OCI-LY1 (cell line): ENCODE measurements around the gene PRDM1.

Source experiments
- H2AFZ ChIP-seq: fragments of 200-600 bp; sonication (generic), shearing (Covaris generic); 2 replicates; pipeline ENCODE4 v1.6.0; 2014; ENCODE audit warnings: antibody characterized with exemption, mild to moderate bottlenecking, low read length
- H3F3A ChIP-seq: fragments of 200-600 bp; sonication (generic), shearing (Covaris generic); 2 replicates; pipeline ENCODE4 v1.6.0; 2014; ENCODE audit warnings: mild to moderate bottlenecking, antibody characterized with exemption, low read length, moderate library complexity; ENCODE audit not compliant: insufficient read depth
- H3K27ac ChIP-seq: fragments of 200-600 bp; sonication (generic); 2 replicates; pipeline ENCODE4 v1.5.1; 2014; ENCODE audit warnings: low read length, mixed run types, mild to moderate bottlenecking, low read depth; ENCODE audit not compliant: poor library complexity, severe bottlenecking
- H3K27me3 ChIP-seq: fragments of 200-600 bp; sonication (generic); 2 replicates; pipeline ENCODE4 v1.6.0; 2014; ENCODE audit warnings: antibody characterized with exemption, mild to moderate bottlenecking, low read length, moderate library complexity; ENCODE audit not compliant: insufficient read depth
- H3K36me3 ChIP-seq: fragments of 200-600 bp; sonication (generic); 2 replicates; pipeline ENCODE4 v1.6.1; 2014; ENCODE audit warnings: mild to moderate bottlenecking, antibody characterized with exemption, low read length, moderate library complexity, mixed read lengths; ENCODE audit not compliant: insufficient read depth
- H3K4me1 ChIP-seq: fragments of 200-600 bp; sonication (generic); 2 replicates; pipeline ENCODE4 v1.5.1; 2014; ENCODE audit warnings: mild to moderate bottlenecking, low read length, moderate library complexity; ENCODE audit not compliant: insufficient read depth, severe bottlenecking
- H3K4me2 ChIP-seq: fragments of 200-600 bp; sonication (generic), shearing (Covaris generic); 2 replicates; pipeline ENCODE4 v1.6.1; 2014; ENCODE audit warnings: low read length
- H3K4me3 ChIP-seq: fragments of 200-600 bp; sonication (generic); 2 replicates; pipeline ENCODE4 v1.5.1; 2014; ENCODE audit warnings: low read length, low read depth, mild to moderate bottlenecking, mixed read lengths; ENCODE audit not compliant: poor library complexity, severe bottlenecking
- H3K79me2 ChIP-seq: fragments of 200-600 bp; shearing (Covaris generic); 2 replicates; pipeline ENCODE4 v1.6.1; 2016; ENCODE audit warnings: mixed run types, low read length, mixed read lengths; ENCODE audit not compliant: insufficient read depth
- H3K9ac ChIP-seq: fragments of 200-600 bp; sonication (generic), shearing (Covaris generic); 2 replicates; pipeline ENCODE4 v1.6.1; 2014; ENCODE audit warnings: mild to moderate bottlenecking, low read length, mixed read lengths
- H3K9me2 ChIP-seq: fragments of 200-600 bp; sonication (generic), shearing (Covaris generic); 2 replicates; pipeline ENCODE4 v1.6.1; 2014; ENCODE audit warnings: low read depth, mild to moderate bottlenecking, low read length, mixed read lengths
- H3K9me3 ChIP-seq: fragments of 200-600 bp; shearing (Covaris generic); 2 replicates; pipeline ENCODE4 v1.6.1; 2014; ENCODE audit warnings: low read length, mixed read lengths
- H4K20me1 ChIP-seq: fragments of 200-600 bp; sonication (generic), shearing (Covaris generic); 2 replicates; pipeline ENCODE4 v1.6.0; 2016; ENCODE audit warnings: mild to moderate bottlenecking, low read length; ENCODE audit not compliant: insufficient read depth
- EZH2 ChIP-seq: fragments of 200-600 bp; sonication (generic), shearing (Covaris generic); IDR thresholded peaks from 2 replicates; pipeline ENCODE4 v1.8.0; 2017; ENCODE audit warnings: borderline replicate concordance, mixed run types, mild to moderate bottlenecking, antibody characterized with exemption, low read length, moderate library complexity, mixed read lengths
- TF ChIP-seq, protein P1 (sequence below): fragments of 200-600 bp; sonication (generic), shearing (Covaris generic); IDR thresholded peaks from 2 replicates; pipeline ENCODE4 v1.5.1; 2017; ENCODE audit warnings: mild to moderate bottlenecking, antibody characterized with exemption, low read length, moderate library complexity, mixed read lengths

The PRDM1 gene

DNA sequence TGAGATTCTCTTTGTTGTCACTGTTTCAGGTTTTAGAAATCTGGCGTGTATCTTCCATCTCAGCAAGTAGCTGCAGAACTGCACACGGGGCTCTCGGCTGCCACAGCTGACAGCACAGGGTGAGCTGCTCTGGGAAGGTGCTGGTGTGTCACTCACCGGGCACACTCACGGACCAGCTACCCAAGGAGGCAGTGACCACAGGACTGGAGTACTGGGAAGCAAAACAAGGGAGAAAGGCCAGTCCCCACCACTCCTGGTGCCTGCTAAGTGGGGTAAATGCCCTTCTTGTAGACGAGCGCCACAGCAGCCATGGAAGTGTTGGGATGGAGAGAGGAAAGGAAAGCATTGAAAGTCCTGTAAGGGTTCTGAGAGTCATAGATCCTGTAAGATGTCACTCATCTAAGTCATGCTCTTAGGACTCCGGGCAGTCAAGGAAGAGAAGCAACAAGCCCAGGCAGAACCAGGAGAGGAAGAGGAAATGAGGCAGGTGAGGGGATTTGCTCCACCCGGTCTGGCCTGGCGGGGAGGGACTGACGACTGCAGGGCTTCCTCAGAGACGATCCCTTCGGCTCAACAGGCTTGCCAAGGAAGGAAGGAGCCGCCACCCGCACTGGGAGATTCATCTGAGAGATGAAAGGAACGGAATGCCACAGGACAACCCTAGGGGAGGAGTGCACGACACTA, 48.1 kb downstream of the PRDM1 start:
- 0 out of 2 replicates have a peak, but pooled peaks cover 8% of the 10 kb centered on the region for H3K27me3 ChIP-seq
- H3K79me2 ChIP-seq, result no peaks in the 10 kb centered on the region
- H3K9me2 ChIP-seq, result no peaks in the 10 kb centered on the region
- no peaks in the 10 kb centered on the region for H3K9me3 ChIP-seq
- H3K4me1 ChIP-seq, result peaks cover 5% of the 10 kb centered on the region
- no peaks in the 10 kb centered on the region for H3F3A ChIP-seq
- no peak overlapping the region for H3K4me3 ChIP-seq
- no peak overlapping the region for H3K27ac ChIP-seq
- H3K36me3 ChIP-seq, result no peaks in the 10 kb centered on the region
- no peaks in the 10 kb centered on the region for H4K20me1 ChIP-seq
- no peak overlapping the region for H3K4me2 ChIP-seq
- no peak overlapping the region for H2AFZ ChIP-seq
- no peak overlapping the region for H3K9ac ChIP-seq
- TF ChIP-seq EZH2, result no peak
- TF ChIP-seq, protein P1, sequence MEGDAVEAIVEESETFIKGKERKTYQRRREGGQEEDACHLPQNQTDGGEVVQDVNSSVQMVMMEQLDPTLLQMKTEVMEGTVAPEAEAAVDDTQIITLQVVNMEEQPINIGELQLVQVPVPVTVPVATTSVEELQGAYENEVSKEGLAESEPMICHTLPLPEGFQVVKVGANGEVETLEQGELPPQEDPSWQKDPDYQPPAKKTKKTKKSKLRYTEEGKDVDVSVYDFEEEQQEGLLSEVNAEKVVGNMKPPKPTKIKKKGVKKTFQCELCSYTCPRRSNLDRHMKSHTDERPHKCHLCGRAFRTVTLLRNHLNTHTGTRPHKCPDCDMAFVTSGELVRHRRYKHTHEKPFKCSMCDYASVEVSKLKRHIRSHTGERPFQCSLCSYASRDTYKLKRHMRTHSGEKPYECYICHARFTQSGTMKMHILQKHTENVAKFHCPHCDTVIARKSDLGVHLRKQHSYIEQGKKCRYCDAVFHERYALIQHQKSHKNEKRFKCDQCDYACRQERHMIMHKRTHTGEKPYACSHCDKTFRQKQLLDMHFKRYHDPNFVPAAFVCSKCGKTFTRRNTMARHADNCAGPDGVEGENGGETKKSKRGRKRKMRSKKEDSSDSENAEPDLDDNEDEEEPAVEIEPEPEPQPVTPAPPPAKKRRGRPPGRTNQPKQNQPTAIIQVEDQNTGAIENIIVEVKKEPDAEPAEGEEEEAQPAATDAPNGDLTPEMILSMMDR, result no peak

DNA sequence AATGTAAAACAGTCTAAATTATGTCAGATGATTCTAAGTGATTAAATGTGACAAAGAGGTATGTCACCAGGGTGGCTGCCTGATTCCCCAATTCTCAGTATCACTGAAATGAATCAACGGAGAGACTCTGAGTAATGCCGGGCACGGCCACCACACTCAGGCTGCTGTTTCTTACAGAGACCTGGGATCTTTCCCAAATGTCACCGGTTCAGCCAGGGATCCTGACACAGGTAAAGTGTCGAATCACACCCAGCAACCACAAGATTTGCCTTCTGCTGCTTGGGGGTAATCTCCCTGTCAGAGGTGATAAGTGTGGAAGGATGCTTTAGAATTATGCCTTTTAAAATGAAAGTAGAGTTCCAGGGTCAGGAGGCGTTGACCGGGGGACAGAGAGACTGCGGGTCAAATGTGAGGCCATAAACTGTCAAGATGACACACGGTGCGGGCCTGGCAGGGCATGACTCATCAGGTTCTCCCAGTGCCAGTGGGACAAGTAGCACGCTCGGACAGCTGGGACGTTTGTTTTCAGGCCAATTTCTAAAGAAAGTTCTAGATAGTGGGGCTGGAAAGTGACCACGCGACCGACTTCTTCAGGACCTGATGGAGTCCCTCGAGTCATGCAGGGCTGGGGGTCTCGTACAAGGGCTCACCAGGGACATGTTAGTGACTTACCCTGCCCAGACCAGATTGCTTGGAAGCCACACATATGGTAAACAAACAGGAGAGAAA, 48.9 kb downstream of the PRDM1 start:
- H3K9me3 ChIP-seq, result no peaks in the 10 kb centered on the region
- no peak overlapping the region for H2AFZ ChIP-seq
- no peaks in the 10 kb centered on the region for H3K36me3 ChIP-seq
- no peak overlapping the region for H3K27ac ChIP-seq
- H3F3A ChIP-seq, result no peaks in the 10 kb centered on the region
- H3K27me3 ChIP-seq, result peaks cover 8% of the 10 kb centered on the region; the same call in 1 of the 2 replicates
- H3K9me2 ChIP-seq, result no peaks in the 10 kb centered on the region
- TF ChIP-seq EZH2, result no peak
- TF ChIP-seq, protein P1, result no peak
- no peaks in the 10 kb centered on the region for H3K4me1 ChIP-seq
- no peak overlapping the region for H3K4me2 ChIP-seq
- no peaks in the 10 kb centered on the region for H4K20me1 ChIP-seq
- H3K4me3 ChIP-seq, result no peak overlapping the region
- H3K79me2 ChIP-seq, result no peaks in the 10 kb centered on the region
- H3K9ac ChIP-seq, result no peak overlapping the region

DNA sequence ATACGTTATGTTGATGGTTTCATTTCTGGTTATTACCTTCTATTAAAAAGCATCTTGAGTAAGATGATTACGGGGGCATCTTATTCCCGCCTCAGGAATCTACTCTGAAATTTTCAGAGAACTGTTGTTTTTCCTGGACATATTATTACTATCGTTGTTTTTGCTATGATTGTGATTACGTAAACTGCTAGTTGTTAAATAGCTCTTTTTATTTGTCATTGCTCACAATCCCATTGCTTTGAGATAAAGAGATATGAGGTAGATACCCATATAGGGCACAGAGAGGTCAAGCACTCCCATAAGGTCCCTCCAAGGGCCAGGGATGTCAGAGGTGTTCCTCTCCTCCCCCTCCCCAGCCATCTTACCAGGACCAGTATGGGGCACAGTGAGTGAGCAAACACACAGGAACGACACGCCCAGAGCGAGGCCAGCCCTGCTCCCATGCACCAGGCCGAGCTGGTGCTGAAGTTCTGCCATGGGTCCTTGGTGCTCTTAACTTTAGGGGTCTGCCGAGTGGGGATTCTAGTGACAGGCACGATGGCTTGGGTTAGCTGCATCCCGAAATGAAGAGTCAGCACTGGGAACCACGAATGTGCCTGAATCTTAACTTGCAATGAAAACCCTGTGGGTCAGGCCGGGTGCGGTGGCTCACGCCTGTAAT, 49.9 kb downstream of the PRDM1 start:
- Histone ChIP-seq H3K4me2 (no peak overlapping the region), H3K9ac (no peak overlapping the region)
- no peak for TF ChIP-seq EZH2
- TF ChIP-seq, protein P1, result no peak

More for the DNA sequence above, 49.9 kb downstream of the PRDM1 start:
- Histone ChIP-seq H3K27me3 (peaks cover 8% of the 10 kb centered on the region; the same call in 1 of the 2 replicates), H3K9me3 (no peaks in the 10 kb centered on the region), H3K4me1 (no peaks in the 10 kb centered on the region), H2AFZ (no peak overlapping the region), H3K4me3 (no peak overlapping the region), H3K27ac (no peak overlapping the region), H3K79me2 (no peaks in the 10 kb centered on the region), H3F3A (no peaks in the 10 kb centered on the region), H4K20me1 (no peaks in the 10 kb centered on the region), H3K9me2 (no peaks in the 10 kb centered on the region), H3K36me3 (no peaks in the 10 kb centered on the region)
